ENCODE measurements around the gene EVI5. TPM values are rescaled to one million over a fixed set of nuclear protein-coding genes. Genes with fewer than 3 reads are reported as not detected.
A peak's percentile ranks its signal among the peaks of the same experiment; 100 is the strongest.
"Not testable (repeated sequence)": the region's sequence is repeated elsewhere in the genome, so short reads cannot be mapped to it uniquely, and the experiment has no call there.

The EVI5 gene
- total RNA-seq, 1 experiment from 2014 or later = 33.9 TPM

GRCh38 chr1:92786111-92786901, 1.4 kb upstream of the EVI5 start:
- DNase-seq = no peak
- peaks cover 21% of the 10 kb centered on the region for H3K36me3 Mint-ChIP-seq (ENCODE audit: insufficient read depth, unreplicated experiment)
- H3K4me3 Mint-ChIP-seq (ENCODE audit: low read depth, unreplicated experiment) = peak overlapping the region; percentile 72
- H3K27me3 Mint-ChIP-seq (ENCODE audit: unreplicated experiment) = no peaks in the 10 kb centered on the region
- CTCF ChIA-PET = interaction anchor here (0.6 to 2.1 kb wide), 3 partner anchors 37 to 45 kb away, joined by 3 to 5 read pairs (median 4); partner anchors contain the start of gene RPL5
- H3K4me1 Mint-ChIP-seq (ENCODE audit: low read depth, unreplicated experiment) = peaks cover 22% of the 10 kb centered on the region
- H3K9me3 Mint-ChIP-seq (ENCODE audit: low read depth, unreplicated experiment) = no peaks in the 10 kb centered on the region
- peak overlapping the region; percentile 3 for H3K27ac Mint-ChIP-seq (ENCODE audit: unreplicated experiment)
- intact Hi-C loops (cut with micrococcal nuclease; ENCODE audit: unreplicated experiment) = loop anchor here (5.0 kb wide), 1 partner anchor 46 kb away; the partner anchor contains the start of gene RPL5
- TF ChIP-seq, protein P1, sequence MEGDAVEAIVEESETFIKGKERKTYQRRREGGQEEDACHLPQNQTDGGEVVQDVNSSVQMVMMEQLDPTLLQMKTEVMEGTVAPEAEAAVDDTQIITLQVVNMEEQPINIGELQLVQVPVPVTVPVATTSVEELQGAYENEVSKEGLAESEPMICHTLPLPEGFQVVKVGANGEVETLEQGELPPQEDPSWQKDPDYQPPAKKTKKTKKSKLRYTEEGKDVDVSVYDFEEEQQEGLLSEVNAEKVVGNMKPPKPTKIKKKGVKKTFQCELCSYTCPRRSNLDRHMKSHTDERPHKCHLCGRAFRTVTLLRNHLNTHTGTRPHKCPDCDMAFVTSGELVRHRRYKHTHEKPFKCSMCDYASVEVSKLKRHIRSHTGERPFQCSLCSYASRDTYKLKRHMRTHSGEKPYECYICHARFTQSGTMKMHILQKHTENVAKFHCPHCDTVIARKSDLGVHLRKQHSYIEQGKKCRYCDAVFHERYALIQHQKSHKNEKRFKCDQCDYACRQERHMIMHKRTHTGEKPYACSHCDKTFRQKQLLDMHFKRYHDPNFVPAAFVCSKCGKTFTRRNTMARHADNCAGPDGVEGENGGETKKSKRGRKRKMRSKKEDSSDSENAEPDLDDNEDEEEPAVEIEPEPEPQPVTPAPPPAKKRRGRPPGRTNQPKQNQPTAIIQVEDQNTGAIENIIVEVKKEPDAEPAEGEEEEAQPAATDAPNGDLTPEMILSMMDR (IDR thresholded peaks at IDR 0.05; ENCODE audit: unreplicated experiment) = no peak
- no TSS peak for BruUV-seq (replicated peaks)

DNA sequence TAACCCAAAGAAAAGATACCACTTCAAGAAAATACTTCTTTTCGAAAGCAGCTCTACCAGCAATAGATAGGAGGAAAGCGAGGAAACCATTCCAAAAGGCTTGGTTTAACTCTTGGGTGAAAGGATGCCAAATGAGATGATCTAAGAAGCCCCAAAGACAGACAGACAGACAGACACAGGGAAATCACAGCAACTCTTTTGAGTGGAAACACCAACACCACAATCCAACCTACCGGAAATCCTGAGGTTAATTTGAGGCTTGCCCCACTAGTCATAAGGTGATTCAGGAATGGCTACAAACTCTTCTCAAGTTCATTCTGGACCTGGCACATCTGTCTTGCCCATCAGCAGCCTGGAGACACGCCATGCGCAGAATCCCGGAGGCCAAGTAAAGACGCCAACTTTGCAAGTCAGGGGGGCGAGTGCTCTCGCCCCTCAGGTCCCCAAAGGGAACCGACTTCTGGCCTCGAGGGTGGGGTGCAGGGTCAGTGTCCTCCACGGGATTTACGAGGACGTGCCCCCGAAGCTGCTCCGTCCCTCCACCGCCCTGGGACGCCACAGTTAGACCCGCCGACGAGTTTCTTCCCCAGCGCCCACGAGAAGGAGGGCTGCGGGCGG, 778 bp downstream of the EVI5 start:
- peak overlapping the region; percentile 81 for H3K27ac Mint-ChIP-seq (ENCODE audit: unreplicated experiment)
- intact Hi-C loops (cut with micrococcal nuclease; ENCODE audit: unreplicated experiment) = loop anchor here (2.0 kb wide), 1 partner anchor 21 kb away; no protein-coding TSS in a partner anchor
- TF ChIP-seq, protein P1 (IDR thresholded peaks at IDR 0.05; ENCODE audit: unreplicated experiment) = no peak
- H3K4me3 Mint-ChIP-seq (ENCODE audit: low read depth, unreplicated experiment) = peak overlapping the region; percentile 72
- CTCF ChIA-PET = interaction anchor here (0.6 to 2.8 kb wide), 6 partner anchors 10 to 48 kb away, joined by 3 to 21 read pairs (median 4); partner anchors contain the start of gene RPL5
- no peaks in the 10 kb centered on the region for H3K9me3 Mint-ChIP-seq (ENCODE audit: low read depth, unreplicated experiment)
- peaks cover 21% of the 10 kb centered on the region for H3K36me3 Mint-ChIP-seq (ENCODE audit: insufficient read depth, unreplicated experiment)
- TSS peak; percentile 38 for BruUV-seq (replicated peaks)
- peak; percentile 5 for DNase-seq
- peaks cover 22% of the 10 kb centered on the region for H3K4me1 Mint-ChIP-seq (ENCODE audit: low read depth, unreplicated experiment)
- no peaks in the 10 kb centered on the region for H3K27me3 Mint-ChIP-seq (ENCODE audit: unreplicated experiment)

DNA sequence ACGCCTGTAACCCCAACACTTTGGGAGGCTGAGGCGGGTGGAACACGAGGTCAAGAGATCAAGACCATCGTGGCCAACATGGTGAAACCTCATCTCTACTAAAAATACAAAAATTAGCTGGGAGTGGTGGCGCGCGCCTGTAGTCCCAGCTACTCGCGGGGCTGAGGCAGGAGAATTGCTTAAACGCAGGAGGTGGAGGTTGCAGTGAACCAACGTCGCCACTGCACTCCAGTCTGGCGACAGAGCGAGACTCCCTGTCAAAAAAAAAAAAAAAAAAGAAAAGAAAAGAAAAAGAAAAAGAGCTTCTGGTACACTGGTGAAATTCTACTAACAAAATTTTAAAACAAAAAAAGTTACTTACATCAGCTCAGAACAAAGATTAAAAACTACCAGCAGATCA, 1.4 kb downstream of the EVI5 start:
- H3K9me3 Mint-ChIP-seq (ENCODE audit: low read depth, unreplicated experiment); H3K27me3 Mint-ChIP-seq (ENCODE audit: unreplicated experiment); BruUV-seq (replicated peaks); intact Hi-C loops (cut with micrococcal nuclease; ENCODE audit: unreplicated experiment): not testable (repeated sequence)
- H3K36me3 Mint-ChIP-seq (ENCODE audit: insufficient read depth, unreplicated experiment) = peaks cover 21% of the 10 kb centered on the region
- DNase-seq = peak; percentile 44
- peaks cover 22% of the 10 kb centered on the region for H3K4me1 Mint-ChIP-seq (ENCODE audit: low read depth, unreplicated experiment)
- H3K4me3 Mint-ChIP-seq (ENCODE audit: low read depth, unreplicated experiment) = peak overlapping the region; percentile 72
- CTCF ChIA-PET = interaction anchor here (0.5 to 2.8 kb wide), 6 partner anchors 9 to 217 kb away, joined by 3 to 21 read pairs (median 4); partner anchors contain the start of gene RPL5
- peak overlapping the region; percentile 81 for H3K27ac Mint-ChIP-seq (ENCODE audit: unreplicated experiment)

DNA sequence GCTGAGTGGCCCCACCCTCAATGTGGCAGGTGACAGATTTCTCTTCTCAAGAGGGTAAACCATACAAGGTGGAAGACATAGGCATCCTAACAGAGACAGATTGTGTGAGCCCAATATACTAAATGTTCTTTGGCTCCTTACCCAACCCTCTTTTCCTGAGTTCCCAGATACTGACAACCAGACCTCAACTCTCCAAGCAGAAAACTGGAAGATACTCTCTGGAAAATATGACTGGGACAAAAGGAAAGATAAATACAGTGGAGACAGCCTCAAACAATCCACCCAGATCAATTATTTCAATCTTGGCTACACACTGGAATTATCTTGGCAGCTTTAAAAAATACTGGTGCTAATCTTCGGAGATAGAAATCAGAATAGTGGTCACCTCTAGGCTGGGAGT, 6.5 kb downstream of the EVI5 start:
- CTCF ChIA-PET = interaction anchor here (0.6 kb wide), 1 partner anchor 12 kb away, joined by 6 read pairs; no protein-coding TSS in a partner anchor
- no peaks in the 10 kb centered on the region for H3K9me3 Mint-ChIP-seq (ENCODE audit: low read depth, unreplicated experiment)

More for the DNA sequence above, 6.5 kb downstream of the EVI5 start:
- no peaks in the 10 kb centered on the region for H3K36me3 Mint-ChIP-seq (ENCODE audit: insufficient read depth, unreplicated experiment)
- no peak overlapping the region for H3K27ac Mint-ChIP-seq (ENCODE audit: unreplicated experiment)
- DNase-seq = no peak
- intact Hi-C loops (cut with micrococcal nuclease; ENCODE audit: unreplicated experiment) = no loop called here
- BruUV-seq (replicated peaks) = no TSS peak
- no peak overlapping the region for H3K4me3 Mint-ChIP-seq (ENCODE audit: low read depth, unreplicated experiment)
- peaks cover 10% of the 10 kb centered on the region for H3K4me1 Mint-ChIP-seq (ENCODE audit: low read depth, unreplicated experiment)
- TF ChIP-seq, protein P1 (IDR thresholded peaks at IDR 0.05; ENCODE audit: unreplicated experiment) = no peak
- no peaks in the 10 kb centered on the region for H3K27me3 Mint-ChIP-seq (ENCODE audit: unreplicated experiment)

All from Calu3 (cell line).